HEK293 (cell line): ENCODE data around the gene ERN2.

Experiments used
- CTCF ChIA-PET: fragments of 350-600 bp; formaldehyde crosslinking; extraction: SDS; loops from one replicate; lab custom pipeline; 2021; ENCODE audit warnings: antibody characterized with exemption; lab: Yijun Ruan, JAX
- POLR2A ChIA-PET: fragments of 300-600 bp; formaldehyde crosslinking; extraction: SDS; loops from one replicate; lab custom pipeline; 2020; ENCODE audit warnings: antibody characterized with exemption, inconsistent platforms; lab: Yijun Ruan, JAX
- H3K27ac ChIP-seq: fragments of 200-500 bp; sonication (Bioruptor generic); 2 replicates; pipeline ENCODE4 v1.5.1; 2014; ENCODE audit warnings: low read depth, low read length, control low read depth, inconsistent platforms; ENCODE audit errors: extremely low read depth
- H3K36me3 ChIP-seq, 2 experiments: fragments of 200-500 bp in 1 of 2; sonication (Bioruptor generic) in 1 of 2; 1 replicate in 1 of 2; 2 replicates in 1 of 2; pipeline ENCODE4 v1.5.1; 2014 to 2017; ENCODE audit warnings: inconsistent platforms in 2 of 2, low read length in 2 of 2; ENCODE audit not compliant: control insufficient read depth in 2 of 2, insufficient read depth in 1 of 2
- H3K4me1 ChIP-seq: fragments of 200-500 bp; sonication (Bioruptor generic); 2 replicates; pipeline ENCODE4 v1.5.1; 2014; ENCODE audit warnings: mild to moderate bottlenecking, low read length, inconsistent platforms; ENCODE audit not compliant: control insufficient read depth, insufficient read depth
- H3K4me3 ChIP-seq: 2 replicates; pipeline ENCODE4 v1.5.1; 2011; ENCODE audit warnings: low read depth, mild to moderate bottlenecking, control low read depth, low read length, moderate library complexity
- H3K9me3 ChIP-seq: fragments of 200-500 bp; sonication (Bioruptor generic); 2 replicates; pipeline ENCODE4 v1.5.1; 2014; ENCODE audit warnings: low read depth, low read length, inconsistent platforms; ENCODE audit not compliant: control insufficient read depth, insufficient read depth
- BCL6B ChIP-seq: fragments of 450-650 bp; formaldehyde crosslinking; IDR thresholded peaks from 2 replicates; pipeline ENCODE4 v1.5.1; 2017; ENCODE audit warnings: missing biosample characterization, missing genetic modification characterization
- EGR2 ChIP-seq: fragments of 450-650 bp; formaldehyde crosslinking; IDR thresholded peaks from 2 replicates; pipeline ENCODE4 v1.5.1; 2016; ENCODE audit warnings: low read depth, missing biosample characterization, missing genetic modification characterization
- GFI1B ChIP-seq: fragments of 450-650 bp; formaldehyde crosslinking; IDR thresholded peaks from 2 replicates; pipeline ENCODE4 v1.5.1; 2016; ENCODE audit warnings: missing biosample characterization, missing genetic modification characterization
- GLI4 ChIP-seq: fragments of 450-650 bp; formaldehyde crosslinking; IDR thresholded peaks from 2 replicates; pipeline ENCODE4 v1.5.1; 2016; ENCODE audit warnings: missing biosample characterization, missing genetic modification characterization
- GLIS1 ChIP-seq: fragments of 450-650 bp; formaldehyde crosslinking; IDR thresholded peaks from 2 replicates; pipeline ENCODE4 v1.5.1; 2016; ENCODE audit warnings: missing biosample characterization, missing genetic modification characterization
- KLF1 ChIP-seq: fragments of 450-650 bp; formaldehyde crosslinking; IDR thresholded peaks from 2 replicates; pipeline ENCODE4 v1.5.1; 2016; ENCODE audit warnings: missing biosample characterization, missing genetic modification characterization
- PBX3 ChIP-seq: sonication (generic); formaldehyde crosslinking; IDR thresholded peaks from 2 replicates; pipeline ENCODE4 v1.8.1; 2022; ENCODE audit warnings: mild to moderate bottlenecking, moderate library complexity, missing genetic modification reagents
- SCRT2 ChIP-seq: fragments of 450-650 bp; formaldehyde crosslinking; IDR thresholded peaks from 2 replicates; pipeline ENCODE4 v1.5.1; 2016; ENCODE audit warnings: missing biosample characterization, missing genetic modification characterization
- ZFHX2 ChIP-seq: fragments of 450-650 bp; formaldehyde crosslinking; conservative IDR thresholded peaks from 2 replicates; pipeline ENCODE4 v1.5.1; 2016; ENCODE audit warnings: missing biosample characterization, missing genetic modification characterization
- ZIC2 ChIP-seq: fragments of 450-650 bp; formaldehyde crosslinking; IDR thresholded peaks from 2 replicates; pipeline ENCODE4 v1.5.1; 2016; ENCODE audit warnings: missing biosample characterization, missing genetic modification characterization
- ZNF138 ChIP-seq: fragments of 450-650 bp; formaldehyde crosslinking; IDR thresholded peaks from 2 replicates; pipeline ENCODE4 v1.5.1; 2016; ENCODE audit warnings: missing biosample characterization, missing genetic modification characterization, borderline replicate concordance
- ZNF174 ChIP-seq: fragments of 450-650 bp; formaldehyde crosslinking; IDR thresholded peaks from 2 replicates; pipeline ENCODE4 v1.5.0; 2017; ENCODE audit warnings: missing biosample characterization, mild to moderate bottlenecking, missing genetic modification characterization
- ZNF18 ChIP-seq: fragments of 450-650 bp; formaldehyde crosslinking; IDR thresholded peaks from 2 replicates; pipeline ENCODE4 v1.5.1; 2016; ENCODE audit warnings: missing biosample characterization, missing genetic modification characterization
- ZNF311 ChIP-seq: fragments of 450-650 bp; formaldehyde crosslinking; IDR thresholded peaks from 2 replicates; pipeline ENCODE4 v1.5.1; 2017; ENCODE audit warnings: missing biosample characterization, missing genetic modification characterization, borderline replicate concordance
- ZNF350 ChIP-seq: fragments of 450-650 bp; formaldehyde crosslinking; IDR thresholded peaks from 2 replicates; pipeline ENCODE4 v1.5.0; 2017; ENCODE audit warnings: missing biosample characterization, mild to moderate bottlenecking, missing genetic modification characterization
- ZNF366 ChIP-seq: fragments of 450-650 bp; formaldehyde crosslinking; conservative IDR thresholded peaks from 2 replicates; pipeline ENCODE4 v1.5.1; 2016; ENCODE audit warnings: missing biosample characterization, missing genetic modification characterization
- ZNF514 ChIP-seq: fragments of 450-650 bp; formaldehyde crosslinking; IDR thresholded peaks from 2 replicates; pipeline ENCODE4 v1.5.1; 2016; ENCODE audit warnings: missing biosample characterization, missing genetic modification characterization
- ZNF549 ChIP-seq: fragments of 450-650 bp; IDR thresholded peaks from 2 replicates; pipeline ENCODE4 v1.5.1; 2018; ENCODE audit warnings: missing biosample characterization, missing genetic modification characterization, mild to moderate bottlenecking, inconsistent platforms, moderate library complexity
- ZNF621 ChIP-seq: fragments of 450-650 bp; formaldehyde crosslinking; IDR thresholded peaks from 2 replicates; pipeline ENCODE4 v1.5.1; 2017; ENCODE audit warnings: missing biosample characterization, missing genetic modification characterization
- ZNF624 ChIP-seq: fragments of 450-650 bp; formaldehyde crosslinking; IDR thresholded peaks from 2 replicates; pipeline ENCODE4 v1.5.1; 2017; ENCODE audit warnings: missing biosample characterization, missing genetic modification characterization
- ZNF626 ChIP-seq: fragments of 450-650 bp; sonication (Bioruptor Pico); formaldehyde crosslinking; IDR thresholded peaks from 2 replicates; pipeline ENCODE4 v1.5.1; 2018; ENCODE audit warnings: missing biosample characterization, missing genetic modification characterization, inconsistent platforms
- ZNF654 ChIP-seq: fragments of 450-650 bp; formaldehyde crosslinking; IDR thresholded peaks from 2 replicates; pipeline ENCODE4 v1.5.1; 2016; ENCODE audit warnings: low read depth, missing biosample characterization, missing genetic modification characterization
- ZNF704 ChIP-seq: fragments of 450-650 bp; formaldehyde crosslinking; IDR thresholded peaks from 2 replicates; pipeline ENCODE4 v1.5.1; 2016; ENCODE audit warnings: missing biosample characterization, missing genetic modification characterization
- ZNF707 ChIP-seq: fragments of 450-650 bp; formaldehyde crosslinking; IDR thresholded peaks from 2 replicates; pipeline ENCODE4 v1.5.1; 2016; ENCODE audit warnings: missing biosample characterization, missing genetic modification characterization
- TF ChIP-seq, protein P1 (sequence below): fragments of 450-650 bp; formaldehyde crosslinking; IDR thresholded peaks from 2 replicates; pipeline ENCODE4 v1.5.1; 2017; ENCODE audit warnings: missing biosample characterization, missing genetic modification characterization
- TF ChIP-seq, protein P2 (sequence below): fragments of 450-650 bp; formaldehyde crosslinking; IDR thresholded peaks from 2 replicates; pipeline ENCODE4 v1.5.1; 2016; ENCODE audit warnings: missing biosample characterization, missing genetic modification characterization

The ERN2 gene

DNA sequence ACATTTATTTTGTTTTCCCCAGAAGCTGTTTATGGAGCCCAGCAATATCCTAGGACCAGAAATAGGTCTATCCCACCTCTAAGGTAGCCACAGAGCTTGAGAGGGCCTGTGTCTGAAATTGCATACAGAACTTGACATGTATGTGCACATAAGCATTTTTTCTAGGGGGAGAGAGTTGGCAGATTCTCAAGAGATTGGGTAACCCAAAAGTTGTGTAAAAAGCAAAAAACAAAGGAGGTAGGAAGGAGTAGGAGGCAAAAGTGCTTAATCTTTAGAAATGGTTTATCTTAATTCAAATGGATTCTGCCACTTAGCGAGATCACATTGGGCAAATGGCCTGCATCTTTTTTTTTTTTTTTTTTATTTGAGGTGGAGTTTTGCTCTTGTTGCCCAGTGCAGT is 30.8 kb downstream of the ERN2 start:
- TF ChIP-seq GLI4 (tag by site-specific recombination) (no peak), ZNF174 (tag by site-specific recombination) (no peak), ZNF654 (tag by site-specific recombination) (no peak), ZIC2 (no peak), ZNF621 (no peak), GLIS1 (tag by site-specific recombination) (no peak), ZNF366 (tag by site-specific recombination) (no peak), BCL6B (tag by site-specific recombination) (no peak), KLF1 (tag by site-specific recombination) (no peak), PBX3 (CRISPR knock-in tag) (no peak), ZNF704 (no peak), ZNF514 (tag by site-specific recombination) (no peak), GFI1B (tag by site-specific recombination) (no peak), SCRT2 (tag by site-specific recombination) (no peak)
- ChIA-PET POLR2A (interaction anchor here (4.5 kb wide), 1 partner anchor 8 kb away, joined by 33 read pairs; no protein-coding TSS in a partner anchor), CTCF (no interaction called here)
- Histone ChIP-seq H3K36me3 (peaks cover 50 to 70% of the 10 kb centered on the region in 2 experiments), H3K27ac (no peak overlapping the region), H3K4me3 (no peak overlapping the region), H3K4me1 (peaks cover 9% of the 10 kb centered on the region), H3K9me3 (no peaks in the 10 kb centered on the region)

- no peak overlapping the region; the same call in 1 of the 2 replicates for H3K27ac ChIP-seq
- POLR2A ChIA-PET: interaction anchor here (0.9 to 4.5 kb wide), 7 partner anchors 10 to 115 kb away, joined by 3 to 33 read pairs (median 6); no protein-coding TSS in a partner anchor
- peak overlapping the region; percentile 87 for H3K4me3 ChIP-seq
- no peaks in the 10 kb centered on the region for H3K9me3 ChIP-seq
- H3K36me3 ChIP-seq: peaks cover 28 to 57% of the 10 kb centered on the region in 2 experiments
- CTCF ChIA-PET: interaction anchor here (0.7 to 4.3 kb wide), 3 partner anchors 10 to 820 kb away, joined by 4 to 14 read pairs (median 5); no protein-coding TSS in a partner anchor
- peaks cover 9% of the 10 kb centered on the region for H3K4me1 ChIP-seq
- TF ChIP-seq, protein P1, sequence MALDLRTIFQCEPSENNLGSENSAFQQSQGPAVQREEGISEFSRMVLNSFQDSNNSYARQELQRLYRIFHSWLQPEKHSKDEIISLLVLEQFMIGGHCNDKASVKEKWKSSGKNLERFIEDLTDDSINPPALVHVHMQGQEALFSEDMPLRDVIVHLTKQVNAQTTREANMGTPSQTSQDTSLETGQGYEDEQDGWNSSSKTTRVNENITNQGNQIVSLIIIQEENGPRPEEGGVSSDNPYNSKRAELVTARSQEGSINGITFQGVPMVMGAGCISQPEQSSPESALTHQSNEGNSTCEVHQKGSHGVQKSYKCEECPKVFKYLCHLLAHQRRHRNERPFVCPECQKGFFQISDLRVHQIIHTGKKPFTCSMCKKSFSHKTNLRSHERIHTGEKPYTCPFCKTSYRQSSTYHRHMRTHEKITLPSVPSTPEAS (tag by site-specific recombination): no peak
- TF ChIP-seq EGR2 (peak; percentile 45; the same call in 1 of the 2 replicates), ZNF18 (tag by site-specific recombination) (no peak), ZNF549 (tag by site-specific recombination) (no peak), ZNF624 (no peak), ZNF311 (no peak), ZNF707 (no peak), ZNF350 (tag by site-specific recombination) (no peak), ZNF626 (tag by site-specific recombination) (no peak), ZNF138 (tag by site-specific recombination) (no peak), GLIS1 (tag by site-specific recombination) (peak; percentile 24; the same call in 1 of the 2 replicates), ZFHX2 (tag by site-specific recombination) (peak; percentile 41; the same call in 1 of the 2 replicates), ZIC2 (peak; percentile 41)
- TF ChIP-seq, protein P2, sequence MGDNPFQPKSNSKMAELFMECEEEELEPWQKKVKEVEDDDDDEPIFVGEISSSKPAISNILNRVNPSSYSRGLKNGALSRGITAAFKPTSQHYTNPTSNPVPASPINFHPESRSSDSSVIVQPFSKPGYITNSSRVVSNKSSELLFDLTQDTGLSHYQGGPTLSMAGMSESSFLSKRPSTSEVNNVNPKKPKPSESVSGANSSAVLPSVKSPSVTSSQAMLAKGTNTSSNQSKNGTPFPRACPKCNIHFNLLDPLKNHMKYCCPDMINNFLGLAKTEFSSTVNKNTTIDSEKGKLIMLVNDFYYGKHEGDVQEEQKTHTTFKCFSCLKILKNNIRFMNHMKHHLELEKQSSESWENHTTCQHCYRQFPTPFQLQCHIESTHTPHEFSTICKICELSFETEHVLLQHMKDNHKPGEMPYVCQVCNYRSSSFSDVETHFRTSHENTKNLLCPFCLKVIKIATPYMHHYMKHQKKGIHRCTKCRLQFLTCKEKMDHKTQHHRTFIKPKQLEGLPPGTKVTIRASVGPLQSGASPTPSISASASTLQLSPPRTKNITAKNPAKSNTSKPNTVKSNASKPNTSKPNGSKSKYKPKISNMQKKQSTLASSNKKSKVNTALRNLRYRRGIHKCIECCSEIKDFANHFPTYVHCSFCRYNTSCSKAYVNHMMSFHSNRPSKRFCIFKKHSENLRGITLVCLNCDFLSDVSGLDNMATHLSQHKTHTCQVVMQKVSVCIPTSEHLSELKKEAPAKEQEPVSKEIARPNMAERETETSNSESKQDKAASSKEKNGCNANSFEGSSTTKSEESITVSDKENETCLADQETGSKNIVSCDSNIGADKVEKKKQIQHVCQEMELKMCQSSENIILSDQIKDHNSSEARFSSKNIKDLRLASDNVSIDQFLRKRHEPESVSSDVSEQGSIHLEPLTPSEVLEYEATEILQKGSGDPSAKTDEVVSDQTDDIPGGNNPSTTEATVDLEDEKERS (tag by site-specific recombination): no peak
Measured at GRCh38 chr16:23679986-23680336, 33.1 kb downstream of the ERN2 start.
